Heart left ventricle (tissue), 13 donors: ENCODE data around the gene MSL3B.

ENCODE experiments used
- POLR2A ChIP-seq, 2 donors: fragments of 450-650 bp; IDR thresholded peaks; one replicate each; pipeline ENCODE4 v1.6.1; 2017; ENCODE audit warnings: antibody characterized with exemption in 2 of 2, mild to moderate bottlenecking in 2 of 2, moderate library complexity in 2 of 2
- TF ChIP-seq, protein P1 (sequence below), 12 donors: fragments of 200-600 bp; sonication (generic) in 4 of 12; IDR thresholded peaks; one replicate each; pipeline versions ENCODE4 v1.5.0 to v1.8.0; 2018 to 2022; ENCODE audit warnings: antibody characterized with exemption in 12 of 12, mild to moderate bottlenecking in 5 of 12
- donor health status: ischemic (EF 13 %, LVEDD 7.1; RV severe dilation, severe dysfunction).
- donor health status: DM: no; HTN: yes; CAD: no.
- donor health status: DM: no; HTN: no; CAD: no.
- donor health status: ischemic (EF 25% LVEDD 6.9; RV normal size, moderate dysfunction).
- donor health status: ischemic (EF 25% LVEDD 5.7; RV mildly dilated, moderate dysfunction).
- donor health status: ischemic (EF 35%, LVEDD 5.7; RV mildly dilated, moderate dysfunction).
- donor health status: nonischemic (EF 11% LVEDD 7.7; RV severe dilation, severe dysfunction).
- donor health status: DM: yes; HTN: yes; CAD: no.
- donor health status: PGD.
- donor health status: ischemic (EF 29% LVEDD 5.4; RV normal size, mild dysfunction).
- donor health status: nonischemic (EF 23%, LVEDD 6.1; RV moderate dilation, normal function).

DNA sequence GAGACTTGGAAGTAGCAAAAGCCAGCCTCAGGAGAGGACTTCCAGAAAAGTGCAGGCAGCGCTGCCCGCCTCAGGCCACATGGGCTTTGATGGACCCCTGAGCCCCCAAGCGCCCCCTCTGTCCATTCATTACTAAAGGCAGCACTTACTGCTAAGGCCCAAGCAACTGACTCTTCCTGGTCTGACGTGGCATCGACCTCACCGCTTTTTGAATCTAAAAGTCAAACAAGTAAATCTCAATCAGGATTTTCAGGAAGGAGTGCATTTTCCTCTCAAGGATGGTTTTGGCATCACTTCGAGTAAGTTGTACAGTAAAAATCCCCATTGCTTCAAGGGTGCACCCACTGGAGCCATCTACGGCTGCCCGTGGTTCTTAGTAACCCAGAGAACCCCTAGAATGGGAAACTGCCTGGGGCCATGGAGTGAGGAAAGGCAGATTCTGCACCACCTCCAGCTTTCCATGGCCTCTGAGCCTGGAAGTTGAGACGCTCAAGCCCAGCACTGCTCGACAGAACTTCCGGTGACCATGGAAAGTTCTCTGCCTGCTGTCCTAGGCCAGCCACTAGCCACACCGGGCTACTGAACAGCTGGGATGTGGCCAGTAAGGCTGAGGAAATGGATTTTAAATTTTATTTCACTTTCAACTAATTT lies 20.8 kb downstream of the MSL3B start:
- TF ChIP-seq, protein P1, sequence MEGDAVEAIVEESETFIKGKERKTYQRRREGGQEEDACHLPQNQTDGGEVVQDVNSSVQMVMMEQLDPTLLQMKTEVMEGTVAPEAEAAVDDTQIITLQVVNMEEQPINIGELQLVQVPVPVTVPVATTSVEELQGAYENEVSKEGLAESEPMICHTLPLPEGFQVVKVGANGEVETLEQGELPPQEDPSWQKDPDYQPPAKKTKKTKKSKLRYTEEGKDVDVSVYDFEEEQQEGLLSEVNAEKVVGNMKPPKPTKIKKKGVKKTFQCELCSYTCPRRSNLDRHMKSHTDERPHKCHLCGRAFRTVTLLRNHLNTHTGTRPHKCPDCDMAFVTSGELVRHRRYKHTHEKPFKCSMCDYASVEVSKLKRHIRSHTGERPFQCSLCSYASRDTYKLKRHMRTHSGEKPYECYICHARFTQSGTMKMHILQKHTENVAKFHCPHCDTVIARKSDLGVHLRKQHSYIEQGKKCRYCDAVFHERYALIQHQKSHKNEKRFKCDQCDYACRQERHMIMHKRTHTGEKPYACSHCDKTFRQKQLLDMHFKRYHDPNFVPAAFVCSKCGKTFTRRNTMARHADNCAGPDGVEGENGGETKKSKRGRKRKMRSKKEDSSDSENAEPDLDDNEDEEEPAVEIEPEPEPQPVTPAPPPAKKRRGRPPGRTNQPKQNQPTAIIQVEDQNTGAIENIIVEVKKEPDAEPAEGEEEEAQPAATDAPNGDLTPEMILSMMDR (IDR thresholded peaks at IDR 0.05): no peak
- TF ChIP-seq POLR2A (IDR thresholded peaks at IDR 0.05): no peak
